Panc1 (cell line): Measurements from ENCODE around the gene DHX15.

Experiments used
- POLR2AphosphoS5 ChIP-seq: IDR thresholded peaks from 2 replicates; pipeline ENCODE4 v1.6.1; 2012; ENCODE audit warnings: mild to moderate bottlenecking, low read depth, low read length, moderate library complexity
- TCF7L2 ChIP-seq: IDR thresholded peaks from 2 replicates; pipeline ENCODE4 v1.6.1; 2011; ENCODE audit warnings: mild to moderate bottlenecking, low read depth, low read length, inconsistent platforms
- TF ChIP-seq, protein P1 (sequence below): fragments of 450-650 bp; IDR thresholded peaks from 2 replicates; pipeline ENCODE4 v1.5.1; 2017; ENCODE audit warnings: mild to moderate bottlenecking
- TF ChIP-seq, protein P2 (sequence below), 2 experiments: IDR thresholded peaks; 2 replicates each; pipeline ENCODE4 v1.6.1; 2011 to 2012; ENCODE audit warnings: low read depth in 2 of 2, control low read depth in 1 of 2, low read length in 1 of 2, mild to moderate bottlenecking in 1 of 2, moderate library complexity in 1 of 2; ENCODE audit not compliant: insufficient read depth in 1 of 2

DNA sequence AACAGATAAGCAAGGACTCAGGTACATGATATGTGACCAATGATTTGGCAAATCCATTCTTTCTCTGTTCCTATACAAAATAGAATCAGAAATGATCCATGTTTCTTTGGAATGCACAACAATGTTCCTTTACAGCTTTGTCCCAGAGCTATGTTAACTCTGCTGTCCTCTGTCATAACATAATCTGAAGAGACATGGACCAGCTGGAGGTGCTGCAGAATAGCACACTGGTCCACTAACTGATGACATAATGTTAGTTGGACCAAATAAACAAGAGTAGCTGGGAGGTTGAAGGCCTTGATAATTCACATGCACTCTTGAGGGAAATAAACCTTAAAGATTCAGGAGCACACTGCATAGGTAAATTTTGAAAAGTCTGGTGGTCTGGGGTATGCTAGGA, 23.0 kb upstream of the DHX15 start:
- TF ChIP-seq POLR2AphosphoS5 (no peak), TCF7L2 (no peak)
- TF ChIP-seq, protein P1, sequence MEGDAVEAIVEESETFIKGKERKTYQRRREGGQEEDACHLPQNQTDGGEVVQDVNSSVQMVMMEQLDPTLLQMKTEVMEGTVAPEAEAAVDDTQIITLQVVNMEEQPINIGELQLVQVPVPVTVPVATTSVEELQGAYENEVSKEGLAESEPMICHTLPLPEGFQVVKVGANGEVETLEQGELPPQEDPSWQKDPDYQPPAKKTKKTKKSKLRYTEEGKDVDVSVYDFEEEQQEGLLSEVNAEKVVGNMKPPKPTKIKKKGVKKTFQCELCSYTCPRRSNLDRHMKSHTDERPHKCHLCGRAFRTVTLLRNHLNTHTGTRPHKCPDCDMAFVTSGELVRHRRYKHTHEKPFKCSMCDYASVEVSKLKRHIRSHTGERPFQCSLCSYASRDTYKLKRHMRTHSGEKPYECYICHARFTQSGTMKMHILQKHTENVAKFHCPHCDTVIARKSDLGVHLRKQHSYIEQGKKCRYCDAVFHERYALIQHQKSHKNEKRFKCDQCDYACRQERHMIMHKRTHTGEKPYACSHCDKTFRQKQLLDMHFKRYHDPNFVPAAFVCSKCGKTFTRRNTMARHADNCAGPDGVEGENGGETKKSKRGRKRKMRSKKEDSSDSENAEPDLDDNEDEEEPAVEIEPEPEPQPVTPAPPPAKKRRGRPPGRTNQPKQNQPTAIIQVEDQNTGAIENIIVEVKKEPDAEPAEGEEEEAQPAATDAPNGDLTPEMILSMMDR, result no peak
- TF ChIP-seq, protein P2, sequence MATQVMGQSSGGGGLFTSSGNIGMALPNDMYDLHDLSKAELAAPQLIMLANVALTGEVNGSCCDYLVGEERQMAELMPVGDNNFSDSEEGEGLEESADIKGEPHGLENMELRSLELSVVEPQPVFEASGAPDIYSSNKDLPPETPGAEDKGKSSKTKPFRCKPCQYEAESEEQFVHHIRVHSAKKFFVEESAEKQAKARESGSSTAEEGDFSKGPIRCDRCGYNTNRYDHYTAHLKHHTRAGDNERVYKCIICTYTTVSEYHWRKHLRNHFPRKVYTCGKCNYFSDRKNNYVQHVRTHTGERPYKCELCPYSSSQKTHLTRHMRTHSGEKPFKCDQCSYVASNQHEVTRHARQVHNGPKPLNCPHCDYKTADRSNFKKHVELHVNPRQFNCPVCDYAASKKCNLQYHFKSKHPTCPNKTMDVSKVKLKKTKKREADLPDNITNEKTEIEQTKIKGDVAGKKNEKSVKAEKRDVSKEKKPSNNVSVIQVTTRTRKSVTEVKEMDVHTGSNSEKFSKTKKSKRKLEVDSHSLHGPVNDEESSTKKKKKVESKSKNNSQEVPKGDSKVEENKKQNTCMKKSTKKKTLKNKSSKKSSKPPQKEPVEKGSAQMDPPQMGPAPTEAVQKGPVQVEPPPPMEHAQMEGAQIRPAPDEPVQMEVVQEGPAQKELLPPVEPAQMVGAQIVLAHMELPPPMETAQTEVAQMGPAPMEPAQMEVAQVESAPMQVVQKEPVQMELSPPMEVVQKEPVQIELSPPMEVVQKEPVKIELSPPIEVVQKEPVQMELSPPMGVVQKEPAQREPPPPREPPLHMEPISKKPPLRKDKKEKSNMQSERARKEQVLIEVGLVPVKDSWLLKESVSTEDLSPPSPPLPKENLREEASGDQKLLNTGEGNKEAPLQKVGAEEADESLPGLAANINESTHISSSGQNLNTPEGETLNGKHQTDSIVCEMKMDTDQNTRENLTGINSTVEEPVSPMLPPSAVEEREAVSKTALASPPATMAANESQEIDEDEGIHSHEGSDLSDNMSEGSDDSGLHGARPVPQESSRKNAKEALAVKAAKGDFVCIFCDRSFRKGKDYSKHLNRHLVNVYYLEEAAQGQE (IDR thresholded peaks at IDR 0.05; ENCODE audit: insufficient read depth in 1 of 2, low read depth in 2 of 2, low read length in 1 of 2), result no peak
